GM19397 (cell line): ENCODE results near the gene COMT.

ENCODE experiments used
- ATAC-seq: cut with Tn5 transposase; IDR thresholded peaks from one replicate; pipeline ENCODE4 v1.9.1; 2021; ENCODE audit warnings: mild to moderate bottlenecking, moderate library complexity; ENCODE audit not compliant: unreplicated experiment

The COMT gene

DNA sequence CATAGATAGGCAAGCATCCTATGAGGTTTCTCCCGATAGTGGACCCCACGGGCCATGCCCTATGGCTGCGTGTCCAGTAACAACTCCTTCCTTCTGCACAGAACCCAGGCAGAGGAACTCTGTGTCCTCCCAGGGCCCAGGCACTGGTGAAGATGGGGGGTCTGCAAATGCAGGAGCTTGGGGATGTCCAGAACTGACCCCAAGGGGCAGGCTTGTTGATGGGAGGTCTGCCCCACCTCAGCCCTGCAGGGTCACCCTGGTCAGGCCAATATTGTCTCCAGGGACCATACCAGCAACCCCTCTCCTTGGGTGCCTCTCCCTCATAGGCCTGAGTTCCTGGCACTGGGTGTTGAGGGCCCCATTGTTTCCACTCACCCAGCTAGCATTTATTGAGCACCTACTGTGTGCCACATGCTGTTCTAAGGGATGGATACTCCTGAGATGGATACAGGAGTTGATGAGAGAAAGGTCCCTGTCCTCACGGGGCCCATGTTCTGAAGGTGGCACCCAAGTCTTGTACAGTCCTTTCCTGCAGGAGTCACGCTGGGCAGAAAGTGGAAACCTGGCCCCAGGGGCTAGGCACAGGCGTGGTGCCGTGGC, 26.4 kb downstream of the COMT start:
- ATAC-seq, result no peak

DNA sequence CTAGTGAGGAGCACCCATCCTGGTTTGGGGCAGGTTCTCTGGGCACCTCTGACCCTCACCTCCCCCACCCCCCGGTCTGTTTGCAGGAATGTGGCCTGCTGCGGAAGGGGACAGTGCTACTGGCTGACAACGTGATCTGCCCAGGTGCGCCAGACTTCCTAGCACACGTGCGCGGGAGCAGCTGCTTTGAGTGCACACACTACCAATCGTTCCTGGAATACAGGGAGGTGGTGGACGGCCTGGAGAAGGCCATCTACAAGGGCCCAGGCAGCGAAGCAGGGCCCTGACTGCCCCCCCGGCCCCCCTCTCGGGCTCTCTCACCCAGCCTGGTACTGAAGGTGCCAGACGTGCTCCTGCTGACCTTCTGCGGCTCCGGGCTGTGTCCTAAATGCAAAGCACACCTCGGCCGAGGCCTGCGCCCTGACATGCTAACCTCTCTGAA, 26.9 kb downstream of the COMT start:
- ATAC-seq, result no peak

DNA sequence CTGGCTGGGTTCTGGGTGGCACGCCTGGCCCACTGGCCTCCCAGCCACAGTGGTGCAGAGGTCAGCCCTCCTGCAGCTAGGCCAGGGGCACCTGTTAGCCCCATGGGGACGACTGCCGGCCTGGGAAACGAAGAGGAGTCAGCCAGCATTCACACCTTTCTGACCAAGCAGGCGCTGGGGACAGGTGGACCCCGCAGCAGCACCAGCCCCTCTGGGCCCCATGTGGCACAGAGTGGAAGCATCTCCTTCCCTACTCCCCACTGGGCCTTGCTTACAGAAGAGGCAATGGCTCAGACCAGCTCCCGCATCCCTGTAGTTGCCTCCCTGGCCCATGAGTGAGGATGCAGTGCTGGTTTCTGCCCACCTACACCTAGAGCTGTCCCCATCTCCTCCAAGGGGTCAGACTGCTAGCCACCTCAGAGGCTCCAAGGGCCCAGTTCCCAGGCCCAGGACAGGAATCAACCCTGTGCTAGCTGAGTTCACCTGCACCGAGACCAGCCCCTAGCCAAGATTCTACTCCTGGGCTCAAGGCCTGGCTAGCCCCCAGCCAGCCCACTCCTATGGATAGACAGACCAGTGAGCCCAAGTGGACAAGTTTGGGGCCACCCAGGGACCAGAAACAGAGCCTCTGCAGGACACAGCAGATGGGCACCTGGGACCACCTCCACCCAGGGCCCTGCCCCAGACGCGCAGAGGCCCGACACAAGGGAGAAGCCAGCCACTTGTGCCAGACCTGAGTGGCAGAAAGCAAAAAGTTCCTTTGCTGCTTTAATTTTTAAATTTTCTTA, 27.8 kb downstream of the COMT start:
- no peak for ATAC-seq

DNA sequence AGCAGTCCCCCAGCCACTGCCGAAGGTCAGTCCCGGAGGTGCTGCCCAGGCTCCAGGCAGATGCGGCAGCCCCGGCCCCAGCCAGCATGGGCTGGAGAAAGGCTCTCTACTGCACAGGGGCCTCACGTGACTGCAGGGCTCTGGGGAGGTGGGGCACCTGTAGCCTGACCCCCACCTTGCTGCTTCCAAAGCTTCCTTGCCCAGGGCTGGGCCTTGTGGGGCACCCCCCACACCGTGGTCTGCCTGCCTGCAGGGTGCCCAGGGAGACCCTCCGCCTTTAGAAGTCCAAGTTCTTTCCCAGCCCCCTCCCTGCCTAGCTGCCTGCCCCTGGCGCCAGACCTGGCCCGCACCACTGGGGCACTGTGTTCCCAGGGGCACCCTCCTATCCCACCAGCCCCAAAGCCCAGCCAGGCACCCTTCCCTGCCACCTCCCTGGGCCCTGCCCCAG, 28.5 kb downstream of the COMT start:
- ATAC-seq, result no peak

DNA sequence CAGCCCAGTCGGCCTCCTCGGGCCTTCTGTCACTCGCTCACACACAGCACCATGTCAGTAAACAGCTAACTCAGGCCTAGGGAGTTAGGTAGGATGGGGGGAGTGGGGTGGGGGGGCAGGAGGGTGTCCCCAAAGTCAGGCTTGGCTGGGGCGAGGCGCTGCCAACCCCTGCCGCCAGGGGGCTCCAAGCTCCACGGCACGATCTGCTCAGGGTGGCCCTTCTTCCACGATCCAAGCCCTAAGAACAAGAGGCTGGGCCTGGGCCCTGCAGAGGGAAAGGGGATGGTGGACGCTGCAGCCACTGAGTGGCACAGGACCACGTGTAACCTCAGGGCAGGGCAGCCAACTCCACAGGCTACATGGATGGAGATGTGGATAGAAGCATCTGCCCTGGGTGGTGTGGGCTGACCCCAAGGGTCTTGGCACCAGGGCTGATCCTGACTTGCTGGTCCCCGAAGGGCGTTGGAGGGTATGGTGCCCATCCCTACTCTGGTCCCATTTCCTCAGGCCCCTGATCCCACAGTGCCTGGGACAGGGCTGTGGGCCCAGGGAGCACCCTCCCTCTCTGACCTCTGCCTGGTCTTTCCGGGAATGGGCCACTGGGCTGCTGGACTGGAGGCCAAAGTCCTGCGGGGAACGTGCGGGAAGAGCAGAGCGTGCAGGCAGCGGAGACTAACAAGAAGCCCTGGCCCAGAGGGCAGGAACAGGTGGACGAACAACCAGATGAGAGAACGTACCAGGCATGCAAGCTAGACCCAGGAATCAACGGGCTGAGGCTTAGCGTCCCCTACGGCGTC, 29.1 kb downstream of the COMT start:
- no peak for ATAC-seq

DNA sequence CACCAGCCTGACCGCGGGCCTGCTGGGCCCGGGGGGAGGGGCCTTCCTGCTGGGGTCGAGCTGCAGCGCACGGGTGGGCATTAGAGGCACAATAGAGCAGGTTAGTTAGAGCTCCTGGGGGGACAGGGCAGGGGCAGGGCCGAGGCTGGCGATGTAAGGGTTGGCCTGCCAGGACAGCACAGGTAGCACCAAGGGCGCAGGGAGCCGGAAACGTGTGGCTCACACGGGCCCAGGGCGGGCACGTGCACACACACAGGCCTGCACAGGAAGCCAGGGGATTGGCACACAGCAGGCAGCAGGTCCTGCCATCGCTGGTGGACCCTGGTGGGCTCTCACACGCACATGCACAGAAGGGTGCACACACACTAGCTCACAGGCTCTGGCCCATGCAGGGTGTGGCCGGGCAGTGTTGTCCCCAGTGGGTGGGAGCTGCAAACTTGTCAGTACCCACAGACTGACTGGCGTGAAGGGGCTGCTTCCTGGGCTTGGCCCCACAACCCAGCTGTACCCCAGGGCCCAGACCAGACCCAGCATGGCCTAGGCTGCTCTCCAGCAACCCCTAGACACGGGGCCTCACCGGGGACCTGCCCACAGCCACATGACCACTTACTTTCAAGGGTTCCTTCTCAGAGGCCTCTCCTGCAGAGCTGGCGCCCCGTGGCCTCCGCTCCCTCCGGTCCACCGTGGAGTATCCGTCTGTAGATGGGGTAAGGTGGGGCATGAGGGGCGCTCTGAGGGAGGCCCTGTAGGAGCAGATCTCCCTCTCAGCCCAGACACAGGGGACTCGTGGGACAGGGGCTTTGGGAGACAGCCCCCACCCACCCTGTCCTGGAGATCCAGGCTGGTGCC, 29.9 kb downstream of the COMT start:
- ATAC-seq, result no peak

DNA sequence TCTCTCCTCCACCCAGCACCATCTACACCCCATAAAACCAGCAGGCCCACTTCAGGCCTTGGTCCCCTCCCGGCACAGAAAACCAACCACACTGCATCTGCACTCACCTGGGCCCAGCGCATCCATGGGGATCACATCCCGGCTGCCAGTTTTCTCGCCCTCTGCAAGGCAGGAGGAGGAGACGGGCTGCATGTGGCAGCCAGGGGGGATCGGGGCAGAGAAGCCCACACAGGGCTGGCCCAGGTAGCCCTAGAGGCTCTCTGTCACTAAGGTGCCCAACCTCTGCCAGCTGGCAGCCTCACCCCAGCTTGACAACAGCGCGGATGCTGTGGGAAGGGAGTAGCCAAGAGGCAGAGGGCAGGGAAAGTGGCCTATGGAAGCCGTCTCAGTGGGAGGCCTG, 30.7 kb downstream of the COMT start:
- no peak for ATAC-seq

DNA sequence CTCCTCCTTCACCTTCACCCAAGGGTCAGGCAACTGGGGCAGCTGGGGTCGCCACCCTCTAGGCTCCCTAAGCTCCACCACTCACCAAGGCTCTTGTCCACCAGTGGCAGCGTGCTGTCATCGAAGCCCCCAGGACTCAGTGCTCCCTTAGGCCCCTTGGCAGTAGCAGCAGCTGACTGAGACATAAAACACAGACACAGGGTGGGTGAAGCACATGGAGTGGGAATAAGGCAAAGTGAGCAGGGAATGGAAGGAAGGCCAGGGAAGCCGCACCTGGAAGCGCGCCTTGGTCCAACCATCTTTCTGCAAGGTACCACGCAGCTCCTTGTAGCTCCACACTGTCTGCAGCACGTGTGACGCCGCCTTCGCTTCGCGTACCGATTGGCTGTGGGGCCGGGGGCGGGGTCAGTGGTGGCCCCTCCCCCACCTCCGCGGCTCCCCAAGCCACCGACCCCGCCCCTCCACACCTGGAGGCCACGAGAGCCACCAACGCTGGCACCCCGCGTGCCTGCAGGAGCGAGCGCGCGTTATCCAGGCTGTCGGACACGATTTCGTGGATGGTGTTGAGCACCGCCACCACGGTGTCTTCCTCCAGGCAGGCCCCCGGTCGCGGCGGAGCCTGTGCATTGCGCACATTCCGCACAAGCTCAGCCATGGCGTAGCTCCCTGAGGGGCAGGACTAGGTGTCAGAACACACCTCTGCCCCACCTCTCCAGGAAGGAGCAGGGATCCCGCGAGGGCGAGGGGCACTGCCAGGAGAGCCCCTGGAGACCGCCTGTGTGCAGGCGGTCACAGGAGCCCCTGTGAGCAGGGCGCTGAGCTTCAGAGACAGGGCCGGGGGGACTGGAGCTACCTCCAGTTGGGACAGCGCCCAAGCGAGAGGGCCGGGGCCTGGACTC, 31.3 kb downstream of the COMT start:
- ATAC-seq, result no peak

DNA sequence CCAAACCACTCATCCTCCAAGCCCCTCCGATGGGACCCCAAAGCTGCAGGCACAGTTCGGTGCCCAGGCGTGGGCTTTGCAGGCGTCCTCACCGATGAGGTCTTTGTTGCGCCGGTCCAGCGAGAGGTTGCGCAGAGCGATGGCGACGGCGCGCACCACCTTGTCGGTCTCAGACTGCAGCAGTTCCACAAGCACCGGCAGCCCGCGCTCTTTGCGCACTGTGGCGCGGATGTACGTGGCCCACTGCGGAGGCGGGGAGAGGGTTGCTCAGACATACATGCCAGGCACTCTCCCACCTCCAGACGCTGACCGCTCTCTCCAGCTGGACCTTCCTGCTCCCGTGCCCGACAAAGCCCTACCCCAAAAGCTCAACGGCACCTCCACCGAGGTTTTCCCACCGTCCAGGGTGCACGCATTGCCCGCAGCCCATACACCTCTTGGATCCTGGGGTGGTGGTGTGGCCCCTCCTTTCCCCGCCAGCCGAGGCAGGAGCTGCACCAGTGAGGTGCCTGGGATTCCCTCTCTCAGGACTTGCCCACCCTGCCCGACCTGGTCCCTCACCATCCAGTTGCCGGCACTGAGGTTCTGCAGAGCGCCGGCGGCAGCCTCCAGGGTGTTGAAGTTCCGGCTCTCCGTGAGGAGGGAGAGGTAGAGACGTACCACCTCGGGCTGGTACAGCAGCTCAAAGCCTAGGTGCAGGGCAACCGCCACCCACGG, 32.1 kb downstream of the COMT start:
- ATAC-seq, result no peak

DNA sequence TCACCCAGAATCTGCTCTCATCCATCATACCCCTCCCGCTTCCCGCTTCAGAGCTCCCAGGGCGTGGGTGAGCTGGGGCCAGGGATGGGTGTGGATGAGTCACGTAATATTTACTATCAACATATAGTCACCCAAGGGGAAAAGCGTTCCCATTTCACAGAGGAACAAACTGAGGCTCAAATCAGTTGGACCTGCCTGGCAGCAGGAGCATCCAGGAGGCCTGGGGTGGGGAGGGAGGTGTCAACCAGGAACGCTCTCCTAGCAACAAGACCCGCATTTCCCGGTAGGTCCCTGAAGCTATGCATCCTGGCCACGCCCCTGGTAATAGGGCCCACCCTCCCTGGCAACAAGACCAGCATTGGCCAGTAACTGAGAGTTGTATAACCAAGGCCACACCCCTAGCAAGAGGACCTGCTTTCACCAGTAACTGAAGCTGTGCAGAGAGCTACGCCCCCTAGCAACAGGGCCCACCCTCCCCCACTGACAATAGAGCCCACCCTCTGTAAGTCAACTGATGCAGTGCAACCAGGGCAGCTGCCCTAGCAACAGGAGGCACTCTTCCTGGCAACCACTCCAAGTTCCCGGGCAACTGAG, 32.8 kb downstream of the COMT start:
- ATAC-seq, result no peak

DNA sequence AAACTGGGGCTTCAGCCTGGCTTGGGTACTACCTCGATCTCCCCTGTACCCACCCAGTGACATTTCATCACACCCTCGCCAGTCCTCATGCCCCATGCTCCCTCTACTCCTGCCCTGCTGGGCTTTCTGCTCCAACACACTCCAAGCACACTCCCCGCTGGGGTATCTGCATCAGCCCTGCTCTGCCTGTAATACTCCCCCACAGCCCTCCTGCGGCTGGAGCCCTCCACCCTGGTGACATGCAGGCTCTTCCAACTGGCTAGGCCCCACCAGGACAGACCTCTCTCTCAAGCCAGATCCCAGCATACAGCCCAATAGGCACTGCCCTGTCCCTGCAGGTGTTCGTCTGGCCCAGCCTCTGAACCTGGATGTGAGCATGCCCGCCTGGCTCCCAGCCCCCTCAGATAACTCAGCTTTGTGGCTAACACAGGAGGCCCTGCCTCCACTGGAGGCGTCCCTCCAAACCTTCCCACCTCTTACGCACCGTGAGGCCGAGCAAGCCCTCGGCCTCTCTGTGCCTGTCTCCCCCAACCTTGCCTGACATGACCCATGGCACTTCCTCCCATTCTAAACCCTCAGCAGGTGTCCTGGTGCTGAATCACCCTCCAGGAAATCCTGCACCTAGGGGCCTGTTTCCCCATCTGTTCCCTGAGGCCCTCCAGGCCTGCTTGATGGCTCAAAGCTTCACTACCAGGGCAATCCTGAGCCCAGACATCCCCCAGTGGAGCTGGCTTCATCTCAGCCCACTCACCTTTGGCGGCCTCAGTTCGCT, 33.5 kb downstream of the COMT start:
- ATAC-seq, result no peak

DNA sequence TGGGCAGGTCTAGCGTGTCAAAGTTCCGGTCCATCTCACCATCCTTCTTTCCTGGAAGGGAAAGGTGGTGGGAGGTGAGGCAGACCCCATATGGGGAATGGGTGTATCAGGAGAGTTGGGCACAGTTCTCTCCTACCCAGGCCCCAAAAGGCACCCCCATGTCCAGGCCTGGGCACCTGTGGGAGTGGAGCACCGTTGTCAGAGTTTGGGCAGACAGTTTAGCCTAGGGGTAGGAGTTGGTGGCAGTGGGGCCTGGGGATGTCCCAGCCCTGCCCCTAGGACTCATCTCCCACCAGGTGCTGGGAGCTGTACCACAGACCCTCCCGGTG, 34.1 kb downstream of the COMT start:
- ATAC-seq, result no peak

DNA sequence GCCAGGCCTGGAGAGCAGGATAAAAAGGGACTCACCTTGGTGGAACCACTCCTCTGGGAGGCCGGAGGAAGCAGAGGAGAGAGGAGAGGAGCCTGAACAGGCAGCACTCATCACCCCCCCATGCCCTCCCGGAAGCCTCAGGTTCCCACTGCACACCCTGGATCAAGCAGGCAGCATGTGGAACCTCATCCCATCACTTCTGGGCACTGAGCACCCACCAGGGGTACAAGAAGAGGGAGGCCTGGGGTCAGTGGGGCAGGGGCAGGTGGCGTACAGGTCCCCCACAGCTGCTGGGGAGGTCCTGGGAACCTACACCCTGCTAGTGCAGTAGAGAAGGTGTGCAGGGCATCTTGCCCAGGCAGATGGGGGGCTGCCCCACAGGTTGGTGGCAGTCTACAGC, 35.1 kb downstream of the COMT start:
- ATAC-seq, result no peak

DNA sequence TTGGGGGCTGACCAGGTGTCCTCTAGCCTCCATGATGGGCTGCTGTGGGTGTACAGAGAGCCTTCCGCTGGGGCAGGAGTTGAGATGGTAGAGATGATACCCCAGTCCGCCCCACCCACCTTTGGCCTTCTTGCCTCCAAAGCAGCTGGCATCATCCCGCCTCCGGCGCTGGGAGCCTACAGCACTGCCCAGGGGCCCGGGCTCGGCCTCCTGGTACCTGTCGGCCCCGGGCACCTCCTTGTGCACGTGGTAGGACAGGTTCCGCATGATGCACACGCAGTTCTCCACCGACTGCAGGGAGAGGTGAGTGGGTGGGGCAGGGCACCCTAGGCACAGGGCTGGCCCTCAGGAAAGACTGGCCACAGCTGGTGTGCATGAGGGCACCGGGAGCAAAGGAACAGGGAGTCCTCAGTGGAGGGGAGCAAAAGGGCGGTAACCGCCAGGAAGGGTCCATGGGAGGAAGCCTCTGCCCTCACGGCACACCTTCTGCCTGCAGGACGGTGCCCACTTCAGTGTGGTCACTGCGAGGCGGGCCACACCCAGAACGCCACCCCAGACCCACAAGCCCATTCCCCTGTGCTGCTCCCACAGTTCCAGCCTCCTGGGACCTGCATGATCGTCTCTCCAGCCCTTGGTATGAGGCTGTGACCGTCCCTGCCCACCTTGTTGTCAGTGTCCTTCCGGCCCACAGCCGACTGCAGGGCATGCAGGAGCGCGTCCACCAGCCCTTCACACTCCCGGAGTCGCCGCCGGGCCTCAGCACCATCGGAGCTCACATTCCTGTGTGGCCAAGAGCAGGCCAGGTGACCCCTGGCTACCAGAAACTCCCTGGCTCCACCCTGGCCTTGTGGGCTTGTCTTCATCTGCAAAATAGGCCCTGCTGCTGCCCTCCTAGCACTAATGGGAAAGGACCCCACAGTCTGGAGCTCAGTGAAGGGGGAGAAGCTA, 36.0 kb downstream of the COMT start:
- no peak for ATAC-seq

DNA sequence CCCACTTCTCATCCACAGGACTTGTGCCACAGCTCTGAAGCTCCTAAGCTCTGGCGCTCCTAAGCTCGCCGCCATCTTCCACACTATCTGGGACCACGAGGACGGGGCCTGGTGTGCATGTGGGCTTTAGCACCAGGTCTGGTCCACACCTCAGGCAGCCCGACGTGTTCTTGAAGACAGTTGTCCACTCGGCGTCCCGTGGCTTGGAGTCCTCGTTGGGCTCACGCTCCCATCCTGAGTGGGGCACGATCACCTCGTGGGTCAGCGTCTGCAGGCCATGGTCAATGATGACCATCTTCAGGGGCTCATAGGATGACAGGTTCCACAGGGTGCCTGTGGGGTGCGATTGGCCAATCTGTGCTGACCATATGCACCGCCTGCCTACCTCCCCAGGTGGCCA, 37.2 kb downstream of the COMT start:
- ATAC-seq, result no peak

DNA sequence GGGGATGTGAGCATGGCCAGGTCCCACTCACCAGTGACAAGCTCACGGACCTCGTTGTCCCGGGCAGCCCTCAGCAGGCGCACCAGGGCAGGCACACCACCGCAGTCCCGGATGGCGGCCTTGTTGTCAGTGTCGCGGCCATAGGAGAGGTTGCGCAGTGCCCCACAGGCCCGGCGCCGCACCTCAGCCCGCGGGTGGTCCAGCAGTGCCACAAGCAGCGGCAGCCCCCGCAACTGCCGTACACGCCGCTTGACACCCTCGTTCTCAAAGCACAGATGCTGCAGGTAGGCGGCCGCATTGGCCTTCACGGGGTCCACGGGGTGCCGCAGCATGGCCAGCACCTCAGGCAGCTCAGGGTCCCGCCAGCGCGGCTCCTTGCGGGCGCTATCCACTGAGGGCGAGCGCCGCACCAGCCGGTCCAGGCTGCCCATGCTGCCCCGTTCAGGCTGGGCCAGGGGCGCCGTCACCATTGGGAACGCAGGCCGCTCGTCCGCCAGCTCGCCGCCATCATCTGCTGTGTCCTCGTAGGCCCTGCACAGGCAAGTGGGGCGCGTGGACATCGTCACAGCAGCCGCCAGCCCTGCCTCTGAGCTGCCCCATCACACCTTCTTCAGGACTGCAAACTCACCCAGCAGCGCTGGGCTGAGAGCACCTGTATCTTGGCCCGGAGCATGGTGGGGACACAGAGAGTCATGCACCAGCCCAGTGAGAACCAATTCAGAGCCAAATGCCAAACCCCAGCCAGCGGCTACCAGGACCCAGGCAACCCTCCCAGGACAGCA, 38.3 kb downstream of the COMT start:
- ATAC-seq, result no peak
